Endodermal cell (in vitro differentiated cells): ENCODE data around the gene MUC16. TPM values are rescaled to one million over a fixed set of nuclear protein-coding genes. Genes with fewer than 3 reads are reported as not detected.

Experiments
- DNase-seq: peaks from one replicate; pipeline ENCODE4 v3.0.0-alpha.2; 2017
- H3K27ac ChIP-seq: 2 replicates; pipeline ENCODE4 v1.5.1; 2013; ENCODE audit warnings: mild to moderate bottlenecking, low read depth, low read length, moderate library complexity
- H3K27me3 ChIP-seq: 2 replicates; pipeline ENCODE4 v1.6.1; 2013; ENCODE audit warnings: mild to moderate bottlenecking, low read length, moderate library complexity; ENCODE audit not compliant: insufficient read depth, control insufficient read depth, poor library complexity, severe bottlenecking
- H3K36me3 ChIP-seq: 2 replicates; pipeline ENCODE4 v1.7.0; 2013; ENCODE audit warnings: mild to moderate bottlenecking, low read length, moderate library complexity; ENCODE audit not compliant: control insufficient read depth, insufficient read depth
- H3K4me1 ChIP-seq: one replicate; pipeline ENCODE4 v1.7.0; 2013; ENCODE audit warnings: low read length; ENCODE audit not compliant: control insufficient read depth, insufficient read depth
- H3K4me3 ChIP-seq: 2 replicates; pipeline ENCODE4 v1.5.1; 2013; ENCODE audit warnings: mild to moderate bottlenecking, low read length, moderate library complexity
- H3K9ac ChIP-seq: 2 replicates; pipeline ENCODE4 v1.6.1; 2013; ENCODE audit warnings: mild to moderate bottlenecking, low read length, moderate library complexity; ENCODE audit not compliant: poor library complexity, severe bottlenecking; ENCODE audit errors: extremely low read depth
- H3K9me3 ChIP-seq: 2 replicates; pipeline ENCODE4 v1.6.1; 2013; ENCODE audit warnings: mild to moderate bottlenecking, low read length, moderate library complexity; ENCODE audit not compliant: control insufficient read depth
- H3K27ac Mint-ChIP-seq: 2 replicates; pipeline ENCODE4 v1.8.0; 2020; ENCODE audit warnings: mixed read lengths
- H3K27me3 Mint-ChIP-seq: 2 replicates; pipeline ENCODE4 v1.8.0; 2021; ENCODE audit warnings: mild to moderate bottlenecking, mixed read lengths; ENCODE audit not compliant: insufficient read depth
- H3K36me3 Mint-ChIP-seq: 2 replicates; pipeline ENCODE4 v1.8.0; 2020; ENCODE audit warnings: low read depth, mixed read lengths
- H3K4me1 Mint-ChIP-seq: 2 replicates; pipeline ENCODE4 v1.8.0; 2020; ENCODE audit warnings: mixed read lengths
- H3K4me3 Mint-ChIP-seq: 2 replicates; pipeline ENCODE4 v1.8.0; 2020; ENCODE audit warnings: mild to moderate bottlenecking, moderate library complexity, mixed read lengths
- H3K9me3 Mint-ChIP-seq: 2 replicates; pipeline ENCODE4 v1.8.0; 2020; ENCODE audit warnings: mild to moderate bottlenecking, mixed read lengths
- CTCF ChIP-seq: fragments of 200-600 bp; sonication (generic); conservative IDR thresholded peaks from 2 replicates; pipeline ENCODE4 v1.5.0; 2021; ENCODE audit warnings: antibody characterized with exemption, mild to moderate bottlenecking
- WGBS, 2 experiments: methylation state at CpG; one replicate each; pipeline versions ENCODE4 v1.1.5 to v1.1.7; 2013; ENCODE audit warnings: missing lambda C conversion rate in 2 of 2, mixed read lengths in 1 of 2; ENCODE audit not compliant: insufficient coverage in 1 of 2, insufficient read length in 1 of 2; 5-methylcytosine and 5-hydroxymethylcytosine counted together
- total RNA-seq, 2 donors: library from RNA; stranded (reverse); fragmentation: NEBNext Ultra II Directional in 1 of 2; extraction: Animal tissue kit (Norgen Biotek cat#: 25700) in 1 of 2; gene quantifications; 2 replicates in 1 of 2; 3 replicates in 1 of 2; pipeline ENCODE4 v1.2.1, GENCODE V29; 2021

Gene MUC16
- total RNA-seq, 2 donors from 2014 or later, result 0.13 to 0.40 TPM

GRCh38 chr19:9037400-9038062 lies 27.3 kb upstream of the MUC16 start:
- Mint-ChIP-seq H3K9me3 (no peaks in the 10 kb centered on the region), H3K4me3 (no peak overlapping the region)
- 85 to 92% methylated on average over 5 to 8 of the region's 8 CpGs for WGBS, 2 experiments

GRCh38 chr19:9032136-9032631 lies 22.0 kb upstream of the MUC16 start:
- no peaks in the 10 kb centered on the region for H3K36me3 Mint-ChIP-seq
- no peak overlapping the region for H3K27ac Mint-ChIP-seq
- H3K36me3 ChIP-seq, result no peaks in the 10 kb centered on the region
- no peaks in the 10 kb centered on the region for H3K4me1 ChIP-seq
- no peak for DNase-seq
- H3K27me3 Mint-ChIP-seq, result peaks cover 3% of the 10 kb centered on the region
- H3K9me3 Mint-ChIP-seq, result no peaks in the 10 kb centered on the region
- no peak for TF ChIP-seq CTCF
- H3K27ac ChIP-seq, result no peak overlapping the region
- WGBS, 2 experiments, result 82 to 92% methylated on average over 4 to 5 of the region's 5 CpGs
- H3K9me3 ChIP-seq, result no peaks in the 10 kb centered on the region
- H3K4me1 Mint-ChIP-seq, result peaks cover 9% of the 10 kb centered on the region
- H3K4me3 Mint-ChIP-seq, result no peak overlapping the region
- H3K9ac ChIP-seq, result no peak overlapping the region
- H3K27me3 ChIP-seq, result no peaks in the 10 kb centered on the region
- no peak overlapping the region for H3K4me3 ChIP-seq

More at GRCh38 chr19:9037400-9038062, 27.3 kb upstream of the MUC16 start:
- no peaks in the 10 kb centered on the region for H3K36me3 Mint-ChIP-seq
- TF ChIP-seq CTCF, result no peak
- peaks cover 2% of the 10 kb centered on the region for H3K4me1 Mint-ChIP-seq
- H3K27ac Mint-ChIP-seq, result no peak overlapping the region
- H3K27ac ChIP-seq, result no peak overlapping the region
- DNase-seq, result no peak
- H3K4me1 ChIP-seq, result no peaks in the 10 kb centered on the region
- no peak overlapping the region for H3K9ac ChIP-seq
- no peak overlapping the region for H3K4me3 ChIP-seq
- H3K9me3 ChIP-seq, result no peaks in the 10 kb centered on the region
- H3K27me3 Mint-ChIP-seq, result peaks cover 3% of the 10 kb centered on the region
- H3K36me3 ChIP-seq, result no peaks in the 10 kb centered on the region
- H3K27me3 ChIP-seq, result no peaks in the 10 kb centered on the region

DNA sequence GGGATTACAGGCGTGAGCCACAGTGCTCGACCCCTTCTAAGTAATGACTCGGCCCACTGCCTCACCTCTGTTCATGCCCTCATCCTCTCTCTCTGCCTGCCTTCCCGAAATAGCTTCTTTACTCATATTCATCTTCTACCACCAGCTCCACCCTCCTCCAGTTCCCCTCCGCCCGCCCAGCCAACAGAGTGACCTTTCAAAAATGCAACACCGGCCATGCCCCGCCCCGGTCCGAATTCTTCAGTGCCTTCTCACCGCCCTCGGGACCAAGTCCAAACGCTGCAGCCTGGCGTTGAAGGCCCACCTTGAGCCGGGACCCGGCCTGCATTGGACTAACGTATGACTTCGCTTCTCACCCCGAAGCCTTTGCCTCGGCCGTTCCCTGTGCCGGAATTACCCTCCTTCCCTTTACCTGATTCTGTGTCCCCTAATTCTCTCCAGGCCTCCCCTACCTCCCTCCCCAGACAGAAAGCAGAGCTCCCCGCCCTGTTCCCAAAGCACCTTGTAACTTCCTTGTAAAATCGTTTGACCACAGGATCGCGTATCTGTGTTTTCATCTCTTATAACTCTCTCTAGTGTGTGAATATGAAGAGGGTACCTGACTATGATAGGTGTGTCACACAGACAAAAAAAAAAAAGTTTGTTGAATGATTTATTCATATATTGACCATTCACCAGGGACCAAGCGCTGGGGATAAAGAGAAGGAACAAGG lies 8.1 kb upstream of the MUC16 start:
- no peaks in the 10 kb centered on the region for H3K4me1 ChIP-seq
- Mint-ChIP-seq H3K36me3 (no peaks in the 10 kb centered on the region), H3K27ac (peak overlapping the region; percentile 44), H3K4me3 (no peak overlapping the region), H3K27me3 (no peaks in the 10 kb centered on the region), H3K4me1 (no peaks in the 10 kb centered on the region), H3K9me3 (no peaks in the 10 kb centered on the region)
- H3K9me3 ChIP-seq, result no peaks in the 10 kb centered on the region
- H3K27ac ChIP-seq, result no peak overlapping the region
- no peak for DNase-seq
- no peaks in the 10 kb centered on the region for H3K27me3 ChIP-seq
- no peak overlapping the region for H3K9ac ChIP-seq
- 85 to 90% methylated on average over 24 to 27 of the region's 27 CpGs for WGBS, 2 experiments
- no peaks in the 10 kb centered on the region for H3K36me3 ChIP-seq
- TF ChIP-seq CTCF, result no peak
- H3K4me3 ChIP-seq, result no peak overlapping the region
